Ovary (tissue), 9 donors: Measurements from ENCODE around the gene RAP1GAP2. TPM values are rescaled to one million over a fixed set of nuclear protein-coding genes. Genes with fewer than 3 reads are reported as not detected.

Experiments
- DNase-seq, 5 donors: peaks; one replicate each; pipeline ENCODE4 v3.0.0-alpha.2; 2019 to 2020
- H3K27ac ChIP-seq, 2 donors: fragments of 200-600 bp; one replicate each; pipeline versions ENCODE4 v1.5.1 to v1.8.0; 2019 to 2022
- H3K27me3 ChIP-seq: fragments of 200-600 bp; one replicate; pipeline ENCODE4 v1.8.0; 2022
- H3K36me3 ChIP-seq: fragments of 200-600 bp; sonication (generic); one replicate; pipeline ENCODE4 v1.5.1; 2019
- H3K4me1 ChIP-seq: one replicate; pipeline ENCODE4 v1.8.1; 2013; ENCODE audit warnings: mild to moderate bottlenecking, moderate library complexity; ENCODE audit not compliant: insufficient read depth
- H3K4me3 ChIP-seq: fragments of 200-600 bp; sonication (generic); one replicate; pipeline ENCODE4 v1.5.1; 2017
- H3K9me3 ChIP-seq, 2 donors: fragments of 200-600 bp in 1 of 2; sonication (generic) in 1 of 2; one replicate each; pipeline versions ENCODE4 v1.5.1 to v1.8.1; 2013 to 2019; ENCODE audit warnings: mild to moderate bottlenecking in 1 of 2, moderate library complexity in 1 of 2
- CTCF ChIP-seq, 3 donors: fragments of 450-650 bp in 2 of 3; fragments of 200-600 bp in 1 of 3; IDR thresholded peaks; one replicate each; pipeline versions ENCODE4 v1.5.1 to v1.8.0; 2016 to 2022; ENCODE audit warnings: antibody characterized with exemption in 3 of 3, mild to moderate bottlenecking in 1 of 3
- EP300 ChIP-seq: sonication (generic); formaldehyde crosslinking; IDR thresholded peaks from one replicate; pipeline ENCODE4 v1.6.1; 2017; ENCODE audit warnings: antibody characterized with exemption
- POLR2A ChIP-seq: fragments of 450-650 bp; IDR thresholded peaks from one replicate; pipeline ENCODE4 v1.6.1; 2017; ENCODE audit warnings: antibody characterized with exemption, mild to moderate bottlenecking, moderate library complexity
- WGBS, 3 donors: extraction: QIAGEN DNeasy Blood & Tissue Kit in 1 of 3; methylation state at CpG; one replicate each; pipeline versions ENCODE4 v1.1.5 to v1.1.7; 2013 to 2017; 5-methylcytosine and 5-hydroxymethylcytosine counted together
- intact Hi-C, 4 donors: fragments of 100-400 bp; cut with DNase I; formaldehyde crosslinking; loops; one replicate each; pipeline versions ENCODE4 v1.11.0 to v1.15.1; 2022 to 2023
- polyA plus RNA-seq, 2 donors: library from polyadenylated mRNA; stranded (reverse); fragments of 200-250 nt in 1 of 2; fragments of 350-450 nt in 1 of 2; fragmentation: Illumina TruSeq in 1 of 2; extraction: RNeasy Lipid Tissue Mini Kit (QIAGEN cat#74804) in 1 of 2; gene quantifications; one replicate each; pipeline ENCODE4 v1.2.3, GENCODE V29; 2013 to 2014
- total RNA-seq, 7 donors: library from RNA; depleted of rRNA in 2 of 7; stranded (reverse); fragments of >200 nt in 2 of 7; fragmentation: NEBNext Ultra II Directional in 3 of 7; extraction: Animal tissue kit (Norgen Biotek cat#: 25700) in 3 of 7; gene quantifications; one replicate each; pipeline versions ENCODE4 v1.1.0 to v1.2.4, GENCODE V29; 2016 to 2023
- donor health status: DM: no; HTN: no; CAD: no; lungs with moderate emphysema.
- donor health status: DM: no; HTN: no; CAD: no.
- donor health status: Bipolar disorder and iron deficiency.
- donor health status: DM: yes; HTN: yes; CAD: no.
- donor health status: DM: no; HTN: no; CAD: no.
- donor health status: DM: yes; HTN: yes; CAD: no.

The RAP1GAP2 gene
- total and polyA plus RNA-seq, 9 donors: 4.3 to 15.4 (median 12.3) TPM

DNA sequence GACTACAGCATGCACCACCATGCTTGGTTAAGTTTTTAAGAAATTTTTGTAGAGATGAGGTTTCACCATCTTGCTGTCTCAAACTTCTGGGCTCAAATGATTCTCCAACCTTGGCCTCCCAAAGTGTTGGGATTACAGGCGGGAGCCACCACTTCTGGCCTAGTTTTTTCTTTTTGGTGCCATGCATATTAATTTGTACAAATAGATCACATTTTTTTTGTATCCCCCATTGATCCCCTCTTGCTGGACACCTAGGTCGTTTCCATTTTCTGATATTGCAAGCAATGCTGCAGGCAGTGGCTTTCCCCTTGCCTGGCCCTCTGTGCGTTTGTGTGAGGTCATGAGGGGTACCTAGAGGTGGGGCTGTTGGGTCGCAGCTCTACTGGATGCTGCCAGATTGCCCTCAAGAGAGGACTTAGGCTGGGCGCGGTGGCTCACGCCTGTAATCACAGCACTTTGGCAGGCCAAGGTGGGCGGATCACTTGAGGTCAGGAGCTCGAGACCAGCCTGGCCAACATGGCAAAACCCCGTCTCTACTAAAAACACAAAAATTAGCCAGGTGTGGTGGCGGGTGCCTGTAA, 23.8 kb downstream of the RAP1GAP2 start:
- Histone ChIP-seq H3K36me3 (no peaks in the 10 kb centered on the region), H3K9me3 (no peaks in the 10 kb centered on the region), H3K27me3 (no peaks in the 10 kb centered on the region), H3K27ac (no peak overlapping the region), H3K4me3 (no peak overlapping the region), H3K4me1 (no peaks in the 10 kb centered on the region)
- intact Hi-C loops: loop anchor here in 1 of 4 donors (10.0 kb wide), 1 partner anchor 195 kb away; no protein-coding TSS in a partner anchor
- DNase-seq: no peak
- 81 to 82% (median 82%) methylated on average over 11 of the region's 11 CpGs for WGBS, 3 donors
- TF ChIP-seq POLR2A: no peak
- no peak for TF ChIP-seq CTCF (IDR thresholded peaks at IDR 0.05)
- no peak for TF ChIP-seq EP300

- intact Hi-C loops: loop anchor here in 1 of 4 donors (10.0 kb wide), 1 partner anchor 193 kb away; no protein-coding TSS in a partner anchor
- Histone ChIP-seq H3K36me3 (no peaks in the 10 kb centered on the region), H3K27me3 (no peaks in the 10 kb centered on the region), H3K4me1 (no peaks in the 10 kb centered on the region), H3K9me3 (no peaks in the 10 kb centered on the region), H3K27ac (no peak overlapping the region), H3K4me3 (no peak overlapping the region)
- TF ChIP-seq CTCF (IDR thresholded peaks at IDR 0.05): no peak
- TF ChIP-seq POLR2A: no peak
- no peak for TF ChIP-seq EP300
- no peak for DNase-seq
- WGBS, 3 donors: 65 to 67% (median 65%) methylated on average over 8 of the region's 8 CpGs
Observed at GRCh38 chr17:2821868-2822267, 25.6 kb downstream of the RAP1GAP2 start.

- Histone ChIP-seq H3K9me3 (no peaks in the 10 kb centered on the region), H3K27ac (no peak overlapping the region), H3K4me1 (no peaks in the 10 kb centered on the region), H3K27me3 (no peaks in the 10 kb centered on the region), H3K36me3 (no peaks in the 10 kb centered on the region), H3K4me3 (no peak overlapping the region)
- 59 to 64% (median 61%) methylated on average over 7 of the region's 7 CpGs for WGBS, 3 donors
- DNase-seq: no peak
- intact Hi-C loops: loop anchor here in 1 of 4 donors (10.0 kb wide), 1 partner anchor 192 kb away; no protein-coding TSS in a partner anchor
- TF ChIP-seq CTCF (IDR thresholded peaks at IDR 0.05) (no peak), EP300 (no peak), POLR2A (no peak)
Observed at GRCh38 chr17:2822358-2822757, 26.1 kb downstream of the RAP1GAP2 start.

GRCh38 chr17:2825253-2825970, 29.2 kb downstream of the RAP1GAP2 start:
- no peaks in the 10 kb centered on the region for H3K9me3 ChIP-seq
- no peak for DNase-seq
- intact Hi-C loops: loop anchor here in 3 of 4 donors (5.0 to 10.0 kb wide), 2 partner anchors 187 to 189 kb away; no protein-coding TSS in a partner anchor
- no peak for TF ChIP-seq CTCF (IDR thresholded peaks at IDR 0.05)
- TF ChIP-seq POLR2A: no peak
- TF ChIP-seq EP300: no peak
- peaks cover 2% of the 10 kb centered on the region for H3K4me1 ChIP-seq
- H3K27ac ChIP-seq: no peak overlapping the region
- no peaks in the 10 kb centered on the region for H3K36me3 ChIP-seq
- 58 to 64% (median 59%) methylated on average over 15 of the region's 15 CpGs for WGBS, 3 donors
- H3K4me3 ChIP-seq: no peak overlapping the region
- H3K27me3 ChIP-seq: no peaks in the 10 kb centered on the region
